ENCODE results near the gene PI4KA.
"Not testable (repeated sequence)": the region's sequence is repeated elsewhere in the genome, so short reads cannot be mapped to it uniquely, and the experiment has no call there.

PI4KA gene

DNA sequence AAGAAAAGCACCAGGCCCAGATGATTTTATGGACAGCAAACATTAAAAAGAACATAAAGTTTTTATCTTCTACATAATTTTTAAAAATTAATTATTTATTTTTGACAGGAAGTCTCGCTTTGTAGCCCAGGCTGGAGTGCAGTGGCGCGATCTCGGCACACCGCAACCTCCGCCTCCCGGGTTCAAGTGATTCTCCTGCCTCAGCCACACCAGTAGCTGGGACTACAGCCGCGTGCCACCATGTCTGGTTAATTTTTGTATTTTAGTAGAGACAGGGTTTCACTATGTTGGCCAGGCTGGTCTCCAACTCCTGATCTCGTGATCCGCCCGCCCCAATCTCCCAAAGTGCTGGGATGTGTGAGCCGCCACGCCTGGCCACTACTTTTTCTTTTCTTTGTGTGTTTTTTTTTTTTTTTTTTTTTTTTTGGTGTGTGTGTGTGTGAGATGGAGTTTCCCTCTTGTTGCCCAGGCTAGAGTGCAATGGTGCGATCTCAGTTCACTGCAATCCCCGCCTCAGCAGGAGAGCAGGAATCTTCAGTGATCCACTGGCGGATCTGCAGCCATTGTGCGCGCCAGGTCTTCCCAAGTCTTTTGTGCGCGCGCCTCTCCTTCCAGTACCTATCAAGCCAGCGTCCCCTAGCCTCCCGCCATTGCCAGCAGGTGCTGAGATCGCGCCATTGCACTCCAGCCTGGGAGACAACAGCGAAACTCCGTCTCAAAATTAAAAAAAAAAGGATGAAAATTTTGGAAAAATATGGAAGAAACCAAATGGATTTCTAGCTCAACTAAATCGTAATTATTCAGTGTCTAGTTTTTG lies 171.0 kb downstream of the PI4KA start:
- not testable (repeated sequence) for DNase-seq

DNA sequence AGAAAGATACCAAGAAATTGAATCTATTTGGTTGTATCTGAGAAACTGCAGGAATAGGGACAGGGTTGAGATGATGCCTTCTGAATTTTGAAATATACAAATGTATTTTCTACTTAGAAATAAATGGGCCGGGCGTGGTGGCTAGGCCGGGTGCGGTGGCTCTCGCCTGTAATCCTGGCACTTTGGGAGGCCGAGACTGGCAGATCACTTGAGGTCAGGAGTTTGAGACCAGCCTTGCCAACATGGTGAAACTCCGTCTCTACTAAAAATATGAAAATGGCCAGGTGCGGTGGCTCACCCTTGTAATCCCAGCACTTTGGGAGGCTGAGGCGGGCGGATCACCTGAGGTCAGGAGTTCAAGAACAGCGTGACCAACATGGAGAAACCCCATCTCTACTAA lies 172.8 kb downstream of the PI4KA start:
- not testable (repeated sequence) for DNase-seq

DNA sequence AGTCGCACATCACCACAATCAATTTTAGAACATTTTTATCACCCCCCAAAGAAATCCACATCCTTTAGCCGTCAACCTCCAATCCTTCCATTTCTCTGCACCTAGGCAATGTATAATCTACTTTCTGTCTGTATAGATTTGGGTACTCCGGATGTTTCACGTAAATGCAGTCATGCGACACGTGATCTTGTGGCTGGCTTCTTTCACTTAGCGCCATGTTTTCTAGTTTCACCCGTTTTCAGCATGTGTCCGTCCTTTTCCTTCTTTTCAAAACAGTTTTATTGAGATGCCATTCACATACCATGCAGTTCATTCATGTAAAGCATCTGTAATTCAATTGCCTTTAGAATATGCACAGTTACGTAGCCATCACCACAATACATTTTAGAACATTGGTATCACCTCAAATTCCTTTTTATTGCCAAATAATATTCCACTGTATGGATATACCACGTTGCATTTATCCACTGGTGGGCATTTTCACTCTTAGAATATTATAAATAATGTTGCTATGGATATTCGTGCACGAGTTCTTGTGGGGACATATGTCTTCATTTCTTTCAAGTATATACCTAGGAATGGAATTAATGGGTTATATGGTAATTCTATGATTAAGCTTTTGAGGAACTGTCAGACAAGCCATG lies 179.7 kb downstream of the PI4KA start:
- DNase-seq: not testable (repeated sequence)

DNA sequence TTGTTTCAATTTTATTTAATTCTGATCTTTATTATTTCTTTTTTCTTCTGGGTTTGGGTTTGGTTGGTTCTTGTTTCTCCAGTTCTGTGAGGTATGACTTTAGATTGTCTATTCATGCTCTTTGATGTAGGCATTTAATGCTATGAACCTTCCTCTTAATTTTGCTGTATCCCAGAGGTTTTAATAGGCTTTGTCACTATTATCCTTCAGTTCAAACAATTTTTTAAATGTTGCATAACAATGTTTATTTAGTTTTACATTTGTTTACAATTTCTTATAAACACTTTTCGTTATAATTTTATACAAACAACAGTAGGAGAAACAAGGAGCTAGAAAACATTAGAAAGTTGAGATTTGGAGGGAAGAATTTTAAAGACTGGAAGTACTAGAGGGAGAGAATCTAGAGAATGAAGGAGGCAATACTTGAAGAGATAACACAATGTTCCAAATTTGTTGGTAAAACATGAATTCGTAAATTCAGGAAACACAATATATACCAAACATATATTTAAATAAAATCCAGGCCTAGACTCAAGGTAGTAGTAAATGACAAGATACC lies 180.8 kb downstream of the PI4KA start:
- no peak for DNase-seq

DNA sequence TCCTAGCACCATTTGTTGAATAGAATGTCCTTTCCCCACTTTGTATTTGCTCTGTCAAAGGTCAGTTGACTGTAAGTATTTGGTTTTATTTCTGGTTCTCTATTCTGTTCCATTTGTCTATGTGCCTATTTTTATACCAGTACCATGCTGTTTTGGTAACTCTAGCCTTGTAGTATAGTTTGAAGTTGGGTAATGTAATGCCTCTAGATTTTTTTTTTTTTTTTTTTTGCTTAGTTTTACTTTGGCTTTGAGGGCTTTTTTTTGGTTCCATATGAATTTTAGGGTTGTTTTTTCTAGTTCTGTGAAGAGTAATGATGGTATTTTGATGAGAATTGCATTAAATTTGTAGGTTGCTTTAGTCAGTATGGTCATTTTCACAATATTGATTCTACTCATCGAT lies 183.0 kb downstream of the PI4KA start:
- DNase-seq: not testable (repeated sequence)

DNA sequence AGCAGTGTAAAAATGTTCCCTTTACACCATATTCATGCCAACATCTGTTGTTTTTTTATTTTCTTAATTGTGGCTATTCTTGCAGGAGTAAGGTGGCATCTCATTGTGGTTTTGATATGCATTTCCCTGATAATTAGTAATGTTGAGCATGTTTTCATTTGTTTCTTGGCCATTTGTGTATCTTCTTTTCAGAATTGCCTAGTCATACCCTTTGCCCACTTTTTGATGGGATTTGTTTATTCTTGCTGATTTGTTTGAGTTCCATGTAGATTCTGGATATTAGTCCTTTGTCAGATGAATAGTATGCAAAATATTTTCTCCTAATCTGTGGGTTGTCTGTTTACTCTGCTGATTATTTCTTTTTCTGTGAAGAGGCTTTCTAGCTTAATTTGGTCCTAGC lies 183.6 kb downstream of the PI4KA start:
- no peak for DNase-seq

DNA sequence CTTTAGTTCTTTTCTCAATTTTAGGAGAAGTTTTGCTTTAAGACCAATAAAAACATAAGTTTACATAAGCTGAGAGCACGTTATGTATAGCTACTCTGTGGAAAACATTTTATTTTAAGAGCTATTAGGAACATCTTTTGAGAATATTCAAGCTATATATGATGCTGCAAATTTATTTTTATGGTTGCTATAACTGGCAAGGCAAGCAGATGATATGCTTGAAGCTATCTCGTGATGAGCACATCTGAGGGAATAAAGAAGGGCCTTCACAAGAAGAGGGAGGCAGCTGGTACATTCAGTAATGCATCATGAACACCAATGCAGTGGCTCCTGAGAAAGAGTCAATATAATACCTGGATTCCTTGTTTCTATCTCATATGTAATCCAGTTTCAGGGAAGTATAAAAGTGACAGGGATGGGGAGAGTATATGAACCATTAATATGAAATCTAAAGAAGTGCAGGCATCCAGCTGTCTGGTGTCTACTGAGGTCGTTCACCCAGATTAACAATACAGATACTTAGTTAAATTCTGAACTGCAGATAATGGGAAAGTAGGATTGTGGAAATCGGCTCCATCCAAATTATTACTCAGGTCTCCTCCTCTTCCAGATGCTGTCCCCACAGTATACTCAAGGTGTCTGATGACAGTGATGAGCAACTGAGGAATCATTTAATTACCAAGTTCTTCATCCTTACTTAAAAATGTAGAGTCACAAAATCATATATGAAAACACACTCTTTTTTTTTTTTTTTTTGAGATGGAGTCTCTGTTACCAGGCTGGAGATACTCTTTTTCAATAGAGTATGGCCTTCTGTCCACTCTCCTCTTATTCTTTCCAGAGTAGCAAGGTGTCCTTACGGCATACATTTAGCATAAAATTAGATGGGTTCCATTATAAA lies 185.1 kb downstream of the PI4KA start:
- no peak for DNase-seq

DNA sequence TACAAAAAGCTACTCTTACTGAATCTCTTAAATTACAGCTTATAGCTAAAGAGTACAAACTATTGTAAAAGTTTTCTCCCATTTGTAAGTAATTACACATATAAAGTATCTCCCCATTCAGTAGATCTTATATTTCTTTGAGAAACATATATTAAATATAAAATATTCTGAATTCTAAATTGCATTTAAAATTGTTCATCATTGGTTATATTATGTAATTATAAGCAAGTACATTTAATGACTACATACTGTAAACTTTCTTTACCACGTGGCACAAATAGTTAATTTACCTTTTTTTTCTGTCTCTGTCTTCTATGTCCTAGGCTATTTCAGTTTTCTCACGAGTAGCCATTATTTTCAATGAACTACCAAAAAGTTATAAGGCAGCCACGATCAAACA lies 185.9 kb downstream of the PI4KA start:
- no peak for DNase-seq

DNA sequence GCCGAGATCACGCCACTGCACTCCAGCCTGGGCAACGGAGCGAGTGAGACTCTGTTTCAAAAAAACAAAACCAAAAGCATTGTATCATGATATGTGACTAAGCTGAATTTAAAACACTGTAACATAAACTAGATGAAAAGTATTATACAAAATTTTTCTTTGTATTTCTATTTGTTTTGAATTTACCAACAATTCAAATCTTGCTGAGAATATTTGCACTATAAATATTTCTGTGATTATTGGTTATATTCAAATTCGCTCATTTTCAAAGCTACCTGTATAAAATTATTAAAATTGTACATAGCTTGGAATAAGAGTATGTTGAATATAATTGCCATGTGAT lies 186.6 kb downstream of the PI4KA start:
- no peak for DNase-seq

DNA sequence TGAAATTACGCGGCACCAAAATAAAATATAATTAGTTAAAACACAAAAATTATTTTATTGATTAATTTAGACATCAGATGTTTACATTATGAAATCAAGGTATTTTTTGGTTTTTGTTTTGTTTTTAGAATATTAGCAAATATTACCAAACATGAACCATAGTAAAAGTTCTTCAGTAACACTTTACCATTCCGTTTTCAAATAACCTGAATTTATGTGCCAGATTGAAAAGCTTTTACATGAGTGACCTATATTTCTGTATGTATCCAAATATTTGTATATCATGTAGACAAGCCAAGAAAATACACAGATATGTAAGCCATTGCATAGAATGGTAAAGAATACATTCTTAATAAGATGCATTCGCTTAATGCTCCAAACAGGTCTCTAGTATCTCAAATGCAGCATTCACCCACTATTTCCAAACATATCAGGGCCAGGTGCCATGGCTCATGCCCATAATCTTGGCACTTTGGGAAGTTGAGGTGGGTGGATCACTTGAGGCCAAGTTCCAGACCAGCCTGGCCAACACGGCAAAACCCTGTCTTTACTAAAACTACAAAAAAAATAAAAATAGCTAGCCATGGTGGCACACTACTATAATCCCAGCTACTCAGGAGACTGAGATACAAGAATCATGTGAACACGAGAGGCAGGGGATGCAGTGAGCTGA lies 187.1 kb downstream of the PI4KA start:
- no peak for DNase-seq

DNA sequence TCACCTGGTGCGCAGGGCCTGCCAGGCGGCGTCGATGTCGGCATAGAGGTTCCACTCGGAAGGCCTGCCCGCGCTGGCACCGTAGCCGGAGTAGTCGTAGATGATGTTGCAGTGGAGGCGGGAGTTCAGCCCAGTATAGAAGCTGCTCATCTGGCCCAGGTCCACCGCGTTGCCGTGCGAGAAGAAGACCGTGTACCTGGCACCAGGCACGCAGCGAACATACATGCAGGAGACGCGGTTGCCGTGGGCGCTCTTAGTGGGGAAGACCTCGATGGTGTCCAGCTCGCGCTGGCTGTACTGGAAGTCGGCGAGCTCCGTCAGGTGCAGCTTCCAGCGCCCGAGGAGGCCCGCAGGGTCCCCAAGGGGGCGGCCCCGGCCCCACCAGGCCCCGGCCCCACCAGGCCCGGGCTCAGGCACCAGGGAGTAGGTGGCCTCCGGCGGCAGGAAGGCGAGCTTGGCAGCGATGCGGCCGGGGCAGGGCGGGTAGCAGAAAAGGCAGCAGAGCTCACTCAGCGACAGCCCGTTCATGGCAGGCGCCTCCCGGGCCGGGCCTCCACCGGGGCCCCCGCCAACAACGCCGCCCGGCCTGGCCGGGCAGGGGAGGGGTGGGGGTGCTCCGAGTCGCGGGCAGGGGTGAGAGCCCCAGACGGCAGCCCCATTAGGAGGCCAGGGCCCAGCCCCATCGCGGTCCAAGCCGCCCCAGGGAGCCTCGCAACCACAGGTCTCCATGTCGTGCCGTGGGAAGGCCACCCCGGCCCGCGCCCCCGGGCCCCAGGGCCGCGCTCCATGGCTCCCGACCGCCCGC lies 188.0 kb downstream of the PI4KA start:
- not testable (repeated sequence) for DNase-seq

DNA sequence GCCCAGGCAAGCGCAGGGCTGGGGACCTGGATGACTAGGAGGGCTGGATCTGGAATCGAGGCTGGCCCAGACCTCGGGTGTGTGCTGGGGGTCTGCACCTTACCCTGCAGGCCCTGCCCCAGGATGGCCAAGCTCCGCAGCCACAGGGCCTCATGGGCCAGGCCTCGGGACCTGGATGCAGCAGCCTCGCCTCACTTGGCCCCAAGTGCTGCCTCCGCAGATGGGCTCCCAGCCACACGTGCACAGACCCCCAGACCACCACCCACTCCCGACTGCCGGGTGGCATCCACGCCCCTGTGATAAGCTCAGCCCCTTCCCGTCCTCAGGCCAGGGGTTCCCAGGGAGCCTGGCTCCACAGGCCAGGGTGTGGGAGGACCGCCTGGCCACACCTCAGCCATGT lies 188.7 kb downstream of the PI4KA start:
- not testable (repeated sequence) for DNase-seq

DNA sequence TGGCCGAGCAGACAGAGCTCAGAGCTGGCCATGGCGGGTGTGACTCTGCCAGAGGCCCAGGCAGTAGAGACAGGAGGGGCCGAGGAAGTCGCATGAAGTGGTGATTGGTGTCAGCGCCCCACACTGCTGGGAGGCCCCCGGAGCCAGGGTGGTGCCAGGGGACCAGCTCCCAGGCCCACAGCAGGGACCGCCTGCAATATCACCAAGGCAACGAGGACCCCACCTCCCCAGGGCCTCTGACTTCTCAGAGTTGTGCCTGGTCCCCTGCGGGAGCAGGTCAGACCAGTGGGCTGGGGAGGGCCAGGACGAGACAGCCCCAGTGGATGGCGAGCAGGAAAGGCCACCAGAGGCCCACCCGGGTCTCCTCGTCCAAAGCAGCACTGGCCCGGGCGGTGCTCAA lies 189.1 kb downstream of the PI4KA start:
- not testable (repeated sequence) for DNase-seq

DNA sequence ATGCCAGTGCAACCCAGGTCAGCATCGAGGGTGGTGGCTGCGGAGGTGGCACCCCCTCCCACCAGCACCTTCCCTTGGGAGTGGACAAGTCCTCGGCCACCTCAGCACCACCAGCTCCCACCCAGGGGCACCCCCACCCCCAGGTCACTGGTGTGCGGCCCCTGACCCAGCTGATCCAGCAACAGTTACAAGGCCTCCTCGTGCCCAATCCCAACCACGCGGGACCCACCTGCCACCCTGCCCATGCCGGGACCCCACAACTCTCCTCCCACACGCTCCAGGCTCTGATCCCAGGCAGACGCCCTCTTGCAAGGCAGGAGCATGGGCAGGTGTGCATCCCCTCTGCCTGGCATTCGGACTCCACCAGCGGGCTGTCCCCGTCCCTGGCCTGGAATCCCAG lies 189.8 kb downstream of the PI4KA start:
- not testable (repeated sequence) for DNase-seq

DNA sequence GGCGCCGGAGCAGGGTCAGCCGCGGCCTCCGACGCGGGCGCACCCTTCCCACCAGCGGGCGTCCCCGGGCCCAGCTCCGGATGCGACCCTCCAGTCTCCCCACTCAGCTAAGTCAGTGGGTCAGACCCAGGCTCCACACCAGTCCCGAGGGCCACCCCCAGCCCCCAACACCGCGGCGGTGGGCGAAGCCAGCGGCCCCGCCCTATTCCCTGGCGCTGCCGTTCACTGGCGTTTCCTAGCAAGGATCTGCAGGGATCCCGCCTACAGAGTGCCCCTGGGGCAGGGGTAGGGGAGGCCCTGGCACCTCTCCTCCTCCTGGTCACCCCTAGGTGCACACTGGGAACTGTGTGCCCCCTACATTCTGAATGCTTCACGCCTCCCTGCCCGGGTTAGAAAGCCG lies 190.4 kb downstream of the PI4KA start:
- DNase-seq: not testable (repeated sequence)

DNA sequence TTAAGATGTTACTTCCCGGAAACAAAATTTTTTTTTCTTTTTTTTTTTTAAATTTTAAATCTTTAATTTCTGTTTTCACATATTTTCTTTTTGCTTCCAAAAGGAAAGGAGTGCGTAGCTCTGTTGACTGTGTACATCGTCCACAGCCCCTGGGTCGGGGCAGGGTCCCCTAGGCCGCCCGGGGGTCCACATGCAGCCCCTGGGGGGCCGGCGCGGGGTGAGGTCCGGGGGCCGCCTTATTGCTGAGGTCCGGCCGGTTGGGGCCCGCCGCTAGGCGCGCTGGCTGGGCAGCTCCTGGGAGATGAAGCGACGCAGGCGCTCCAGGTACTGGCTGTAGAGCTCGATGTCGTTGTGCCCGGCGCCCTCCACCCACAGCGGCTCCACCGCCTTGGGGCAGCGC lies 191.1 kb downstream of the PI4KA start:
- not testable (repeated sequence) for DNase-seq

DNA sequence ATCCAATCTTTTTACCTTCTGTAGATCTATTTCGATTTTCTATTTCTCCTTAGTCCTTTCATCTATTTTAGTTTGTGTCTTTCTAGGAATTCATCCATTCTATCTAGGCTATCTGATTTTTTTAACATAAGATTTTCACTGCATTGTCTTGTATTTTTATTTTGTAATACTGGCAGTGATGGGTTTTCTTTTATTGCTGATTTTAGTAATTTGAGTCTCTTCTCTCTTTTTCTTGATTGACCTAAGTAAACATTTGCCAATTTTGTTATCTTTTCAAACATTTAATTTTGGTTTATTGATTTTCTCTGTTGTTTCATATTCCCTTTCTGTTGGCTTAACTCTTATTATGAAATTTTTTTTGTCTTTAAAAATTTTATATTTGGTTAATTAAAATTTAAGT lies 192.1 kb downstream of the PI4KA start:
- DNase-seq: no peak

DNA sequence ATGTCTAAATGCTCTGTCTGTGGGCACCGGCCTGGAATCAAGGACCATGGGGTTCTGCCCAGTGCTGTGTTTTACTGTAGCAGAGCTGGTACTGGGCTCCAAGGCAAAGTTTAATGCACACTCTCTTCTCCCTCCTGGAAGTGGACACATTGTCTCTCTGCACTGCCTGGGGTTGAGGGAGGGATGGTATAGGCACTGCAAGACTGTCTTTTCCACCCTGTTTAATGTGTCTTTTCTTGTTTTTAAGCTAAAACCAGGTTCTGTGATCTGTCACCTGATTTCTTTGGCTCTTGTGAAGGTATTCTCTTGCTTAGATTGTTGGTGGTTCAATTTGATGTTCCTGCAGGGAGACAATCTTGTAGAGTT lies 194.0 kb downstream of the PI4KA start:
- no peak for DNase-seq

DNA sequence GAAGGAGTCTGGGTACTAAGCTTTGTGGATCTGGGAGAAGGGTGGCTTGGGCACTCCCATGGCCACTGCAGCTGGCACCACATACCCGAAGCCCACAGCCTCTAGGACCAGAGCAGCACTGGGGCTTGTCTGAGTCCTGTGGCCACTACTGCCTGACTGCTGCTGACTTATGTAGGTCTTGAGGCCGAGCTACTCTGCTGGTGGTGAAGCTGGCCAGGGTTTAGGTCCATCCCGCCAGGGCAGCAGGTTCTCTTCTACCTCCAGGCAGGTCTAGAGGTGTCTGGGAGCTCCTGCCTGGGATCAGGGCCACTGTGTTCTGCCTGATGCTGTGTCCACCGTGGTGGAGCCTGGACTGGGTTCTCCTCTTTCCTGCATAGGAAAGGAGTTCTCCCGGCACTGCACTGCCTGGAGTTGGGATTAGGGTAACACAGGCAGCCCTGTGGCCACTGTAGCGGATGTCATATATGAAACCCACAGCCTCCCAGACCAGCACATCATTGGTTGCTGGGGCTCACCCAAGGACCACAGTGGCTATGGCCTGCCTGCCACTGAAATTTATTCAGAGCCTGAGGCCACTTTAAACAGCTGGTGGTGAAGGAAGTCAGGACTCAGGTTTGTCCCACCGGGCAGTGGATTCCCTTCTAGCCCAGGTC lies 194.5 kb downstream of the PI4KA start:
- DNase-seq: no peak

DNA sequence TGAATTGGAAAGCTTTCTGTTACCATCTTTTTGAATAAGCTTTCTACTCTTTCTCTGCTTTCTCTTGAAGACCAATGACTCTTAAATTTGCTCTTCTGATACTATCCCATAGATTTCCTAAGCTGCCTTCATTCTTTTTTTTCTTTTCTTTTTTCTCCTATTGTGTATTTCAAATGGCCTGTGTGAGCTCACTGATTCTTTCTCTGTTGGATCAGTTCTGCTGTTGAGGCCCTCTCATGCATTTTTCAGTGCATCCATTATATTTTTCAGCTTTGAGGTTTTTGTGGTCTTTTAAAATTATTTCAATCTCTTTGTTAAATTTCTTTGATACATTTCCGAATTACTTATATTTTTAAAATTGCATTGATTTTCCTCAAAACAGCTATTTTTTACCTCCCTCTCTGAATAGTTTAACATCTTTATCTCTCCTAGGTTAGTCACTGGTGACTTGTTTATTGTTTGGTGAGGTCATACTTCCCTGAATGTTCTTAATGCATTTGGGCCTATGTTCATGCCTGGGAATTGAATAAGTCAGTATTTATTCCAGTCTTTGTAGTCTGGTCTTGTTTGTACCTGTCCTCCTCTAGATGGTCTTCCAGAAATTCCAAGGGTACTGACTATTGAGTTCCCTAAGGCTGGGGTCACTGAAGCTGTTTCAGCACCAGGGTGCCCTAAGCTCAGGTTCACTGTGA lies 195.3 kb downstream of the PI4KA start:
- DNase-seq: no peak
